Endothelial cell of umbilical vein (primary cell): ENCODE data around the gene MACROD2. TPM values are rescaled to one million over a fixed set of nuclear protein-coding genes. Genes with fewer than 3 reads are reported as not detected.

ENCODE experiments used
- BruUV-seq: library from RNA; stranded (reverse); fragments of 400-500 nt; replicated peaks from 2 replicates; lab custom pipeline; 2021; lab: Mats Ljungman, UMichigan
- CTCF ChIA-PET: fragments of 300-600, 350-600 bp; sonication (Branson Sonifier 250); formaldehyde crosslinking; loops from one replicate; lab custom pipeline; 2021; ENCODE audit warnings: antibody characterized with exemption, inconsistent platforms; lab: Charles Lee
- POLR2A ChIA-PET: fragments of 300-600, 350-600 bp; sonication (Branson Sonifier 250); formaldehyde crosslinking; loops from one replicate; lab custom pipeline; 2021; ENCODE audit warnings: antibody characterized with exemption, inconsistent platforms; lab: Charles Lee
- DNase-seq: peaks from one replicate; pipeline ENCODE4 v3.0.0-alpha.2; 2011; ENCODE audit warnings: low read depth, low spot score
- FAIRE-seq: peaks from 2 replicates; lab custom pipeline; 2011; peaks lifted over from hg19 to GRCh38; lab: Jason Lieb, UNC
- H2AFZ ChIP-seq: 2 replicates; pipeline ENCODE4 v1.6.0; 2012; ENCODE audit warnings: low read depth, low read length, control low read depth, inconsistent platforms
- H3K27ac ChIP-seq: 2 replicates; pipeline ENCODE4 v1.5.1; 2011; ENCODE audit warnings: low read depth, mild to moderate bottlenecking, control low read depth, low read length, moderate library complexity; ENCODE audit not compliant: insufficient read depth
- H3K27me3 ChIP-seq, 2 experiments: 2 replicates each; pipeline versions ENCODE4 v1.6.0 to v1.6.1; 2011; ENCODE audit warnings: low read length in 2 of 2, mixed read lengths in 1 of 2; ENCODE audit not compliant: control insufficient read depth in 2 of 2, insufficient read depth in 2 of 2
- H3K36me3 ChIP-seq, 2 experiments: 2 replicates in 1 of 2; 3 replicates in 1 of 2; pipeline ENCODE4 v1.5.1; 2011; ENCODE audit warnings: low read length in 2 of 2, mild to moderate bottlenecking in 1 of 2, moderate library complexity in 1 of 2; ENCODE audit not compliant: control insufficient read depth in 2 of 2, insufficient read depth in 2 of 2; ENCODE audit errors: extremely low read depth in 1 of 2
- H3K4me1 ChIP-seq: 3 replicates; pipeline ENCODE4 v1.5.1; 2011; ENCODE audit warnings: mild to moderate bottlenecking, low read length; ENCODE audit not compliant: control insufficient read depth, insufficient read depth; ENCODE audit errors: extremely low read depth
- H3K4me2 ChIP-seq: 2 replicates; pipeline ENCODE4 v1.6.1; 2011; ENCODE audit warnings: low read length, control low read depth, mixed read lengths; ENCODE audit not compliant: insufficient read depth
- H3K4me3 ChIP-seq, 3 experiments: fragments of 200-600 bp in 1 of 3; sonication (generic), shearing (Covaris generic) in 1 of 3; replicated peaks in 1 of 3; 2 replicates each; pipeline ENCODE4 v1.5.1; 2011 to 2016; ENCODE audit warnings: control low read depth in 3 of 3, low read length in 3 of 3, mild to moderate bottlenecking in 2 of 3, inconsistent platforms in 1 of 3, low read depth in 1 of 3, moderate library complexity in 1 of 3; ENCODE audit not compliant: insufficient read depth in 1 of 3
- H3K79me2 ChIP-seq: 2 replicates; pipeline ENCODE4 v1.6.0; 2012; ENCODE audit warnings: low read length, inconsistent platforms; ENCODE audit not compliant: control insufficient read depth, insufficient read depth
- H3K9ac ChIP-seq: replicated peaks from 2 replicates; pipeline ENCODE3; 2011; ENCODE audit warnings: low read length, control low read depth; ENCODE audit not compliant: insufficient read depth; ENCODE audit errors: extremely low read depth
- H3K9me1 ChIP-seq: replicated peaks from 3 replicates; pipeline ENCODE4 v1.6.0; 2011; ENCODE audit warnings: mild to moderate bottlenecking, low read length; ENCODE audit not compliant: control insufficient read depth, insufficient read depth; ENCODE audit errors: extremely low read depth
- H3K9me3 ChIP-seq: replicated peaks from 2 replicates; pipeline ENCODE4 v1.5.1; 2012; ENCODE audit warnings: low read length, inconsistent platforms; ENCODE audit not compliant: control insufficient read depth, insufficient read depth
- H4K20me1 ChIP-seq: replicated peaks from 2 replicates; pipeline ENCODE3; 2011; ENCODE audit warnings: mild to moderate bottlenecking, low read length; ENCODE audit not compliant: control insufficient read depth, insufficient read depth; ENCODE audit errors: extremely low read depth
- EZH2 ChIP-seq: IDR thresholded peaks from 2 replicates; pipeline ENCODE4 v1.6.1; 2012; ENCODE audit warnings: borderline replicate concordance, low read depth, mild to moderate bottlenecking, moderate library complexity, low read length, inconsistent platforms; ENCODE audit not compliant: severe bottlenecking
- FOS ChIP-seq: IDR thresholded peaks from 2 replicates; pipeline ENCODE4 v1.6.1; 2011; ENCODE audit warnings: mild to moderate bottlenecking, low read length, moderate library complexity, borderline replicate concordance; ENCODE audit not compliant: insufficient read depth
- GATA2 ChIP-seq: IDR thresholded peaks from 2 replicates; pipeline ENCODE4 v1.7.0; 2011; ENCODE audit warnings: low read depth, mild to moderate bottlenecking, moderate library complexity, mixed read lengths, low read length; ENCODE audit not compliant: insufficient read length, insufficient read depth
- JUN ChIP-seq: IDR thresholded peaks from 2 replicates; pipeline ENCODE4 v1.6.1; 2011; ENCODE audit warnings: borderline replicate concordance, low read depth; ENCODE audit not compliant: insufficient read length, insufficient read depth
- MYC ChIP-seq: IDR thresholded peaks from one replicate; pipeline ENCODE4 v1.6.1; 2011; ENCODE audit warnings: mild to moderate bottlenecking, low read depth, low read length
- POLR2A ChIP-seq: IDR thresholded peaks from 2 replicates; pipeline ENCODE4 v1.6.1; 2012; ENCODE audit warnings: low read depth, mild to moderate bottlenecking, control low read depth, low read length
- POLR2AphosphoS5 ChIP-seq: IDR thresholded peaks from 2 replicates; pipeline ENCODE4 v1.6.1; 2012; ENCODE audit warnings: low read depth, mild to moderate bottlenecking, control low read depth, low read length, moderate library complexity; ENCODE audit not compliant: insufficient read depth
- dilution Hi-C: fragments of 300-500 bp; cut with MboI; formaldehyde crosslinking; loops from one replicate; pipeline ENCODE4 v1.15.0; 2019; ENCODE audit warnings: low sequenced_read_pairs; ENCODE audit not compliant: extremely low pct_ligation_motif_present
- intact Hi-C: fragments of 100-400 bp; cut with micrococcal nuclease; formaldehyde crosslinking; loops from one replicate; pipeline ENCODE4 v1.10.0; 2022
- polyA plus RNA-seq, 4 experiments: library from polyadenylated mRNA; depleted of rRNA in 3 of 4; stranded (reverse) in 3 of 4; unstranded in 1 of 4; fragments of >200 nt; gene quantifications; 2 replicates each; pipeline versions ENCODE4 v1.2.1 to v1.2.3, GENCODE V29; 2011 to 2012; ENCODE audit warnings: missing spikeins in 1 of 4
- total RNA-seq: library from RNA; stranded (reverse); gene quantifications from 2 replicates; pipeline ENCODE4 v1.2.3, GENCODE V29; 2021
- TF ChIP-seq, protein P1 (sequence below), 2 donors: IDR thresholded peaks; 1 replicate in 1 of 2; 2 replicates in 1 of 2; pipeline ENCODE4 v1.5.1; 2011; ENCODE audit warnings: low read length in 2 of 2, mild to moderate bottlenecking in 2 of 2, moderate library complexity in 2 of 2, control low read depth in 1 of 2, inconsistent platforms in 1 of 2, low read depth in 1 of 2; ENCODE audit not compliant: insufficient read depth in 1 of 2; ENCODE audit errors: extremely low read depth in 1 of 2
- TF ChIP-seq, protein P2 (sequence below): IDR thresholded peaks from 2 replicates; pipeline ENCODE4 v1.6.1; 2011; ENCODE audit not compliant: insufficient read depth, insufficient read length

Gene MACROD2
- total and polyA plus RNA-seq, 2 donors (not counting 3 experiments of a cell fraction or from before 2014, with no cell fraction given): 0.11 to 0.73 TPM

DNA sequence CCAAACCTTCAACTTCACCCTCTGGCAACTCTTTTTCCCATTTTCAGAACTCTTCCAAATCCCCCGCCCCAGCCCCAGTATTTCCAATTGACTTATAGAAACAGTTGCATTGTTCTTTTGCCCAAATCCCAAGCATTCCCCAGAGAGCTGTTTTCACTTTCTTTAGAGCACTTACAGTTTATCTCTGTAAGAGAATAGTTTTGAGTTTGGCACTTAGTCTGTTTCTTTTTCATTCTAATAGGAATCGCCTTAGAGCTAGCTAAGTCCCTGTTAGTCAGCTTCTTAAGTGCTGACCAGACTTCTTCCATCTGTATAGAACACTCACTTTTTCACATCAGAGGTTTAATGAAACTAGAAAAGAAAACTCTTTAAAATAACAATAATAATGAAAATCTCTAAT, 716.3 kb downstream of the MACROD2 start:
- H3K9me3 ChIP-seq: no peaks in the 10 kb centered on the region
- FAIRE-seq (no peak), DNase-seq (no peak)
- BruUV-seq: no TSS peak
- no peaks in the 10 kb centered on the region for H4K20me1 ChIP-seq
- no peak overlapping the region for H3K27ac ChIP-seq
- POLR2A ChIA-PET: no interaction called here
- no peaks in the 10 kb centered on the region for H3K79me2 ChIP-seq
- dilution Hi-C loops (no loop called here), intact Hi-C loops (no loop called here)
- no peak overlapping the region for H3K9ac ChIP-seq
- no peak overlapping the region for H3K4me2 ChIP-seq
- H3K4me1 ChIP-seq: no peaks in the 10 kb centered on the region
- no peaks in the 10 kb centered on the region for H3K36me3 ChIP-seq
- CTCF ChIA-PET: interaction anchor here (1.0 to 1.1 kb wide), 2 partner anchors 374 to 524 kb away, joined by 3 read pairs; partner anchors contain the start of gene FLRT3
- no peak for TF ChIP-seq EZH2
- TF ChIP-seq MYC: no peak
- TF ChIP-seq GATA2: no peak
- no peak for TF ChIP-seq JUN
- TF ChIP-seq, protein P1, sequence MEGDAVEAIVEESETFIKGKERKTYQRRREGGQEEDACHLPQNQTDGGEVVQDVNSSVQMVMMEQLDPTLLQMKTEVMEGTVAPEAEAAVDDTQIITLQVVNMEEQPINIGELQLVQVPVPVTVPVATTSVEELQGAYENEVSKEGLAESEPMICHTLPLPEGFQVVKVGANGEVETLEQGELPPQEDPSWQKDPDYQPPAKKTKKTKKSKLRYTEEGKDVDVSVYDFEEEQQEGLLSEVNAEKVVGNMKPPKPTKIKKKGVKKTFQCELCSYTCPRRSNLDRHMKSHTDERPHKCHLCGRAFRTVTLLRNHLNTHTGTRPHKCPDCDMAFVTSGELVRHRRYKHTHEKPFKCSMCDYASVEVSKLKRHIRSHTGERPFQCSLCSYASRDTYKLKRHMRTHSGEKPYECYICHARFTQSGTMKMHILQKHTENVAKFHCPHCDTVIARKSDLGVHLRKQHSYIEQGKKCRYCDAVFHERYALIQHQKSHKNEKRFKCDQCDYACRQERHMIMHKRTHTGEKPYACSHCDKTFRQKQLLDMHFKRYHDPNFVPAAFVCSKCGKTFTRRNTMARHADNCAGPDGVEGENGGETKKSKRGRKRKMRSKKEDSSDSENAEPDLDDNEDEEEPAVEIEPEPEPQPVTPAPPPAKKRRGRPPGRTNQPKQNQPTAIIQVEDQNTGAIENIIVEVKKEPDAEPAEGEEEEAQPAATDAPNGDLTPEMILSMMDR (IDR thresholded peaks at IDR 0.05; ENCODE audit: extremely low read depth in 1 of 2, insufficient read depth in 1 of 2, low read depth in 1 of 2, low read length in 2 of 2): no peak
- TF ChIP-seq POLR2A: no peak
- TF ChIP-seq POLR2AphosphoS5: no peak
- TF ChIP-seq FOS: no peak
- TF ChIP-seq, protein P2, sequence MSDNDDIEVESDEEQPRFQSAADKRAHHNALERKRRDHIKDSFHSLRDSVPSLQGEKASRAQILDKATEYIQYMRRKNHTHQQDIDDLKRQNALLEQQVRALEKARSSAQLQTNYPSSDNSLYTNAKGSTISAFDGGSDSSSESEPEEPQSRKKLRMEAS: no peak
- H2AFZ ChIP-seq: no peak overlapping the region
- H3K27me3 ChIP-seq: no peaks in the 10 kb centered on the region
- no peak overlapping the region for H3K4me3 ChIP-seq
- no peaks in the 10 kb centered on the region for H3K9me1 ChIP-seq
